ENCODE data around the gene DNAH17. TPM values are rescaled to one million over a fixed set of nuclear protein-coding genes. Genes with fewer than 3 reads are reported as not detected.

DNAH17 gene
- total RNA-seq, 2 experiments from 2014 or later: 0.41 to 0.45 TPM

GRCh38 chr17:78433013-78433727 lies 144.0 kb downstream of the DNAH17 start:
- intact Hi-C loops (cut with micrococcal nuclease): no loop called here

GRCh38 chr17:78432226-78433012 lies 144.8 kb downstream of the DNAH17 start:
- no peaks in the 10 kb centered on the region for H3K27me3 Mint-ChIP-seq
- ChIA-PET CTCF (interaction anchor here (0.7 to 1.5 kb wide), 2 partner anchors 13 to 72 kb away, joined by 3 read pairs; no protein-coding TSS in a partner anchor), POLR2A (interaction anchor here (1.2 kb wide), 1 partner anchor 16 kb away, joined by 3 read pairs; no protein-coding TSS in a partner anchor)
- no peaks in the 10 kb centered on the region for H3K4me1 Mint-ChIP-seq (ENCODE audit: low read depth)
- H3K36me3 Mint-ChIP-seq (ENCODE audit: low read depth): peaks cover 8% of the 10 kb centered on the region
- DNase-seq (no peak), ATAC-seq (no peak)
- TF ChIP-seq CTCF (IDR thresholded peaks at IDR 0.05): no peak
- intact Hi-C loops (cut with micrococcal nuclease): no loop called here
- no peak overlapping the region for H3K27ac Mint-ChIP-seq
- H3K4me3 Mint-ChIP-seq: no peak overlapping the region
- H3K9me3 Mint-ChIP-seq: no peaks in the 10 kb centered on the region

More at GRCh38 chr17:78433013-78433727, 144.0 kb downstream of the DNAH17 start:
- H3K9me3 Mint-ChIP-seq: no peaks in the 10 kb centered on the region
- DNase-seq: no peak
- H3K4me1 Mint-ChIP-seq (ENCODE audit: low read depth): no peaks in the 10 kb centered on the region
- no peak overlapping the region for H3K27ac Mint-ChIP-seq
- no peak for ATAC-seq
- no peak overlapping the region for H3K4me3 Mint-ChIP-seq
- ChIA-PET POLR2A (interaction anchor here (1.2 kb wide), 1 partner anchor 17 kb away, joined by 3 read pairs; no protein-coding TSS in a partner anchor), CTCF (interaction anchor here (0.7 kb wide), 1 partner anchor 12 kb away, joined by 3 read pairs; no protein-coding TSS in a partner anchor)
- peaks cover 8% of the 10 kb centered on the region for H3K36me3 Mint-ChIP-seq (ENCODE audit: low read depth)
- no peaks in the 10 kb centered on the region for H3K27me3 Mint-ChIP-seq
- TF ChIP-seq CTCF (IDR thresholded peaks at IDR 0.05): no peak

GRCh38 chr17:78431692-78431958 lies 145.6 kb downstream of the DNAH17 start:
- peaks cover 8% of the 10 kb centered on the region for H3K36me3 Mint-ChIP-seq (ENCODE audit: low read depth)
- no peak for TF ChIP-seq CTCF (IDR thresholded peaks at IDR 0.05)
- intact Hi-C loops (cut with micrococcal nuclease): no loop called here
- H3K27ac Mint-ChIP-seq: no peak overlapping the region
- H3K4me1 Mint-ChIP-seq (ENCODE audit: low read depth): no peaks in the 10 kb centered on the region
- DNase-seq (no peak), ATAC-seq (no peak)
- POLR2A ChIA-PET: interaction anchor here (1.2 kb wide), 1 partner anchor 15 kb away, joined by 3 read pairs; no protein-coding TSS in a partner anchor
- no peaks in the 10 kb centered on the region for H3K27me3 Mint-ChIP-seq
- CTCF ChIA-PET: interaction anchor here (0.6 to 1.5 kb wide), 2 partner anchors 71 to 173 kb away, joined by 3 read pairs; no protein-coding TSS in a partner anchor
- no peaks in the 10 kb centered on the region for H3K9me3 Mint-ChIP-seq
- H3K4me3 Mint-ChIP-seq: no peak overlapping the region

- no peak for TF ChIP-seq CTCF (IDR thresholded peaks at IDR 0.05)
- no peak for DNase-seq
- CTCF ChIA-PET: interaction anchor here (0.6 to 1.5 kb wide), 3 partner anchors 9 to 172 kb away, joined by 3 to 5 read pairs (median 3); no protein-coding TSS in a partner anchor
- peaks cover 8% of the 10 kb centered on the region for H3K36me3 Mint-ChIP-seq (ENCODE audit: low read depth)
- H3K9me3 Mint-ChIP-seq: no peaks in the 10 kb centered on the region
- no peaks in the 10 kb centered on the region for H3K4me1 Mint-ChIP-seq (ENCODE audit: low read depth)
- H3K27me3 Mint-ChIP-seq: no peaks in the 10 kb centered on the region
- ATAC-seq: no peak
- H3K27ac Mint-ChIP-seq: no peak overlapping the region
- intact Hi-C loops (cut with micrococcal nuclease): no loop called here
- POLR2A ChIA-PET: no interaction called here
- no peak overlapping the region for H3K4me3 Mint-ChIP-seq
Observed at GRCh38 chr17:78430892-78431691, 146.1 kb downstream of the DNAH17 start.
